Mesenchymal stem cell (in vitro differentiated cells and primary cell): ENCODE results near the gene EARS2.

Experiments
- DNase-seq: peaks from one replicate; pipeline ENCODE4 v3.0.0-alpha.2; 2013
- H2AFZ ChIP-seq: one replicate; pipeline ENCODE4 v1.6.1; 2013; ENCODE audit warnings: low read depth, mild to moderate bottlenecking, control low read depth, inconsistent platforms, low read length, moderate library complexity
- H2AK5ac ChIP-seq: 2 replicates; pipeline ENCODE4 v1.6.1; 2013; ENCODE audit warnings: low read length, moderate library complexity, mild to moderate bottlenecking, inconsistent platforms; ENCODE audit not compliant: severe bottlenecking
- H2BK120ac ChIP-seq: one replicate; pipeline ENCODE4 v1.6.1; 2013; ENCODE audit warnings: low read depth, mild to moderate bottlenecking, inconsistent platforms, low read length, moderate library complexity
- H2BK12ac ChIP-seq, 2 experiments: one replicate each; pipeline ENCODE4 v1.6.1; 2013; ENCODE audit warnings: inconsistent platforms in 2 of 2, low read length in 2 of 2, mild to moderate bottlenecking in 2 of 2, moderate library complexity in 2 of 2, control low read depth in 1 of 2
- H2BK15ac ChIP-seq: one replicate; pipeline ENCODE4 v1.6.1; 2013; ENCODE audit warnings: mild to moderate bottlenecking, low read depth, inconsistent platforms; ENCODE audit not compliant: poor library complexity, severe bottlenecking
- H2BK5ac ChIP-seq: 2 replicates; pipeline ENCODE4 v1.6.1; 2013; ENCODE audit warnings: low read depth, mild to moderate bottlenecking, low read length, control low read depth, inconsistent platforms; ENCODE audit not compliant: poor library complexity, severe bottlenecking
- H3K14ac ChIP-seq, 2 experiments: one replicate each; pipeline ENCODE4 v1.6.1; 2013; ENCODE audit warnings: inconsistent platforms in 2 of 2, low read length in 2 of 2, control low read depth in 1 of 2, mild to moderate bottlenecking in 1 of 2, moderate library complexity in 1 of 2
- H3K18ac ChIP-seq, 2 experiments: one replicate each; pipeline ENCODE4 v1.6.1; 2013; ENCODE audit warnings: inconsistent platforms in 2 of 2, low read length in 2 of 2, control low read depth in 1 of 2, low read depth in 1 of 2, mild to moderate bottlenecking in 1 of 2
- H3K23ac ChIP-seq, 2 experiments: one replicate each; pipeline ENCODE4 v1.6.1; 2013; ENCODE audit warnings: inconsistent platforms in 2 of 2, low read length in 2 of 2, mild to moderate bottlenecking in 2 of 2, moderate library complexity in 2 of 2, control low read depth in 1 of 2
- H3K27ac ChIP-seq: 2 replicates; pipeline ENCODE4 v1.5.1; 2013; ENCODE audit warnings: mild to moderate bottlenecking, moderate library complexity, low read length, control low read depth, inconsistent platforms; ENCODE audit not compliant: poor library complexity, severe bottlenecking
- H3K27me3 ChIP-seq, 2 experiments: 2 replicates each; pipeline versions ENCODE4 v1.6.1 to v1.7.0; 2013; ENCODE audit warnings: low read length in 2 of 2, mild to moderate bottlenecking in 2 of 2, moderate library complexity in 2 of 2, control low read depth in 1 of 2, inconsistent platforms in 1 of 2; ENCODE audit not compliant: control insufficient read depth in 1 of 2, insufficient read depth in 1 of 2
- H3K36me3 ChIP-seq, 2 experiments: 2 replicates each; pipeline versions ENCODE4 v1.6.1 to v1.7.0; 2013; ENCODE audit warnings: low read length in 2 of 2, control low read depth in 1 of 2, inconsistent platforms in 1 of 2, low read depth in 1 of 2, mild to moderate bottlenecking in 1 of 2; ENCODE audit not compliant: insufficient read depth in 2 of 2, control insufficient read depth in 1 of 2
- H3K4ac ChIP-seq, 2 experiments: one replicate each; pipeline ENCODE4 v1.6.1; 2013; ENCODE audit warnings: inconsistent platforms in 2 of 2, low read length in 2 of 2, mild to moderate bottlenecking in 2 of 2, moderate library complexity in 2 of 2, control low read depth in 1 of 2, low read depth in 1 of 2
- H3K4me1 ChIP-seq: 2 replicates; pipeline ENCODE4 v1.6.1; 2013; ENCODE audit warnings: low read depth, low read length, control low read depth; ENCODE audit not compliant: control insufficient read depth, insufficient read depth
- H3K4me2 ChIP-seq: 2 replicates; pipeline ENCODE4 v1.6.1; 2013; ENCODE audit warnings: low read length, mild to moderate bottlenecking, inconsistent platforms; ENCODE audit not compliant: poor library complexity, severe bottlenecking
- H3K4me3 ChIP-seq, 2 experiments: 2 replicates each; pipeline versions ENCODE4 v1.5.1 to v1.7.0; 2013; ENCODE audit warnings: low read length in 2 of 2, mild to moderate bottlenecking in 2 of 2, control low read depth in 1 of 2, low read depth in 1 of 2; ENCODE audit not compliant: insufficient read depth in 1 of 2
- H3K79me1 ChIP-seq: replicated peaks from 2 replicates; pipeline ENCODE4 v1.6.1; 2013; ENCODE audit warnings: mild to moderate bottlenecking, control low read depth, low read length, inconsistent platforms; ENCODE audit not compliant: poor library complexity, severe bottlenecking
- H3K9ac ChIP-seq: 2 replicates; pipeline ENCODE4 v1.7.0; 2013; ENCODE audit warnings: mild to moderate bottlenecking, low read length, moderate library complexity
- H3K9me3 ChIP-seq: 2 replicates; pipeline ENCODE4 v1.7.0; 2013; ENCODE audit warnings: mild to moderate bottlenecking, low read length; ENCODE audit not compliant: control insufficient read depth
- H4K8ac ChIP-seq: one replicate; pipeline ENCODE4 v1.6.1; 2013; ENCODE audit warnings: inconsistent platforms, mild to moderate bottlenecking, low read length, moderate library complexity
- H4K91ac ChIP-seq: one replicate; pipeline ENCODE4 v1.6.1; 2013; ENCODE audit warnings: mild to moderate bottlenecking, low read length, inconsistent platforms
- WGBS: methylation state at CpG from one replicate; pipeline ENCODE4 v1.1.7; 2013; ENCODE audit warnings: mixed read lengths; 5-methylcytosine and 5-hydroxymethylcytosine counted together

The EARS2 gene

GRCh38 chr16:23509782-23510163 lies 47.4 kb downstream of the EARS2 start:
- Histone ChIP-seq H2BK12ac (no peak overlapping the region), H2BK5ac (no peak overlapping the region), H3K9ac (peak overlapping the region; percentile 88), H3K4me1 (peaks cover 30% of the 10 kb centered on the region), H3K23ac (no peak overlapping the region), H3K79me1 (peaks cover 2% of the 10 kb centered on the region), H4K8ac (peak overlapping the region; percentile 36), H2AFZ (no peak overlapping the region), H3K4me2 (peak overlapping the region; percentile 77), H3K27ac (peak overlapping the region; percentile 33), H4K91ac (no peak overlapping the region), H3K14ac (peak overlapping the region in 1 of 2 experiments; percentile 45), H3K27me3 (no peaks in the 10 kb centered on the region), H2BK120ac (peak overlapping the region; percentile 83), H3K18ac (peak overlapping the region in 1 of 2 experiments; percentile 60), H3K36me3 (peaks cover 0 to 5% of the 10 kb centered on the region in 2 experiments), H3K4ac (no peak overlapping the region), H3K9me3 (no peaks in the 10 kb centered on the region), H3K4me3 (peak overlapping the region; percentile 86 to 92), H2AK5ac (peak overlapping the region; percentile 77), H2BK15ac (no peak overlapping the region)
- WGBS: 1% methylated on average over 8 of the region's 17 CpGs
- DNase-seq: peak; percentile 68

DNA sequence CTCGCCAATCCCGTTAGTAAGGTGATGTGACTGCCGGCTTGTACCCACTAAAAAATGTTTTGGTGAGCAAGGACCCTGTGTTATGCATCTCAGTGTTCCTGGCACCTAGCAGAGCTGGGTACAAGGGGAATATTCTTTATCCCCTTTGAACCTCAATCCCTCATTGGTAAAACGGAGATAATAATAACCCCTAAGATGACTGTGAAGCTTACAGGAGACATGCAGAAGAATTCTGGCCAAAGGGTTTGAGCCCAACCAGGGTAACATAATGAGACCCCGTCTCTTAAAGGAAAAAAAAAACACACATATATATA lies 47.8 kb downstream of the EARS2 start:
- H2AFZ ChIP-seq: no peak overlapping the region
- peak overlapping the region; percentile 88 for H3K9ac ChIP-seq
- peak overlapping the region; percentile 77 for H3K4me2 ChIP-seq
- no peak overlapping the region for H2BK120ac ChIP-seq
- H2BK15ac ChIP-seq: no peak overlapping the region
- H3K79me1 ChIP-seq: peaks cover 2% of the 10 kb centered on the region
- no peak overlapping the region for H3K4ac ChIP-seq
- no peak overlapping the region for H4K91ac ChIP-seq
- peak overlapping the region; percentile 64 to 86 for H3K4me3 ChIP-seq
- H2BK12ac ChIP-seq: no peak overlapping the region
- H3K4me1 ChIP-seq: peaks cover 32% of the 10 kb centered on the region
- WGBS: 0% methylated on average over 1 of the region's 5 CpGs
- no peak overlapping the region for H2BK5ac ChIP-seq
- no peak overlapping the region for H2AK5ac ChIP-seq
- no peak overlapping the region for H4K8ac ChIP-seq
- DNase-seq: no peak
- H3K14ac ChIP-seq: no peak overlapping the region
- peak overlapping the region in 1 of 2 experiments; percentile 6 for H3K23ac ChIP-seq
- no peaks in the 10 kb centered on the region for H3K9me3 ChIP-seq
- H3K27me3 ChIP-seq: no peaks in the 10 kb centered on the region
- no peak overlapping the region for H3K27ac ChIP-seq
- peak overlapping the region; percentile 13 to 41 for H3K18ac ChIP-seq
- peaks cover 0 to 1% of the 10 kb centered on the region in 2 experiments for H3K36me3 ChIP-seq

DNA sequence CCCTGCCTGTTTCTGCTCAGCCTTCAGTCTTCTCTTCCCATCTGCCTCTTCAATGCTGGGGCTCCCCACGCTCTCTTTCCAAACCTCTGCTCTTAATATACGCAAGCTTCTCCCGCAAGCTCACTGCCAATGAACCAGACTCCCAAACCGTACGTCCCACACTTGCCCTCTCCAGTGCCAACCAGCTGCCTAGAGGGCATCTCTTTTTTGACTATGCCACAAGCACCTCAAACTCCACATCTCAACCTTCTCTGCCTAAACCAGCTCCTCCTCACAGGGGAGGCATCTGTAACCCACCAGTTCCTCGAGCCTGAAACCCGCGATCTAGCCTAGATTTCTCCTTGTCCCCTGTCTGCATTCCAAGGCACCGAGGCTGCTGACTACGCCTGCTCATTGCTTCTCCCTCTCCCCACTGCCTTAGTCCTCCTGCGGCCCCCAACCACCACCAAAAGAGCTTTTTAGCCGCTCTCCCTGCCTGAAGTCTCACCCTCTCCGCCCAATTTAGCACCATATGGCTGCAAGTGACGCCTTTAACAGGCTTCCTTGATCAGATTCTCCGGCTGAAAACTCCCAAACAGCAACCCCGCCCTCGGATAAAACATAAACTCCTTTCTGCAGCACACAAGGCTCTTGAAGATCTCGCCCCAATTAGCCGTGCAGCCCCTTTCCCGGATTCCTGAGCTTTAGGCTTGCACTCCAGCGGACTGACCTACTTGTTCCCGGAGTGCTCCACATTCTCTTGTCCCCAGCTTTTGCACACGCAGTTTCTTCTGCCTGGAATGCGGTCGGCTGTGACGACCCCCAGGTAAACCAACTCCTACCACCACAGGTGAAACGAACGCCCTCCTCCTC lies 48.3 kb downstream of the EARS2 start:
- Histone ChIP-seq H2BK5ac (no peak overlapping the region), H4K8ac (no peak overlapping the region), H2AK5ac (no peak overlapping the region), H2BK120ac (no peak overlapping the region), H3K27ac (no peak overlapping the region), H3K36me3 (no peaks in the 10 kb centered on the region), H3K4me1 (peaks cover 36% of the 10 kb centered on the region), H2AFZ (no peak overlapping the region), H3K14ac (peak overlapping the region in 1 of 2 experiments; percentile 27), H3K9ac (peak overlapping the region; percentile 88), H3K18ac (peak overlapping the region; percentile 13 to 17), H2BK12ac (no peak overlapping the region), H3K27me3 (no peaks in the 10 kb centered on the region), H3K4me2 (peak overlapping the region; percentile 77), H4K91ac (no peak overlapping the region), H3K9me3 (no peaks in the 10 kb centered on the region), H2BK15ac (no peak overlapping the region), H3K23ac (peak overlapping the region; percentile 6 to 86), H3K4me3 (peak overlapping the region; percentile 64 to 86), H3K4ac (no peak overlapping the region), H3K79me1 (peaks cover 2% of the 10 kb centered on the region)
- DNase-seq: peak; percentile 46
- 21% methylated on average over 26 of the region's 28 CpGs for WGBS

GRCh38 chr16:23506606-23506994 lies 50.5 kb downstream of the EARS2 start:
- Histone ChIP-seq H4K8ac (no peak overlapping the region), H2BK12ac (no peak overlapping the region), H3K27me3 (no peaks in the 10 kb centered on the region), H2BK120ac (no peak overlapping the region), H3K4me1 (peaks cover 38% of the 10 kb centered on the region), H3K27ac (peak overlapping the region; percentile 94), H3K36me3 (peaks cover 3 to 4% of the 10 kb centered on the region in 2 experiments), H3K18ac (peak overlapping the region in 1 of 2 experiments; percentile 34), H3K4me2 (no peak overlapping the region), H4K91ac (no peak overlapping the region), H2AK5ac (peak overlapping the region; percentile 85), H2BK5ac (no peak overlapping the region), H3K9me3 (no peaks in the 10 kb centered on the region), H3K4ac (no peak overlapping the region), H3K9ac (no peak overlapping the region), H3K23ac (no peak overlapping the region), H2AFZ (no peak overlapping the region), H2BK15ac (no peak overlapping the region), H3K79me1 (peaks cover 2% of the 10 kb centered on the region), H3K4me3 (no peak overlapping the region), H3K14ac (no peak overlapping the region)
- DNase-seq: no peak
- WGBS: 89% methylated on average over 8 of the region's 8 CpGs
